Esophagus (tissue), 2 donors: ENCODE results near the gene MAPK14. TPM values are rescaled to one million over a fixed set of nuclear protein-coding genes. Genes with fewer than 3 reads are reported as not detected.

ENCODE experiments used
- polyA plus RNA-seq, 2 donors: library from polyadenylated mRNA; stranded (reverse); fragments of 200-250 nt; gene quantifications; one replicate each; pipeline ENCODE4 v1.2.3, GENCODE V29; 2013
- donor health status: healthy with polysubstance abuse.
- donor health status: Bipolar disorder and iron deficiency.

Gene MAPK14
- polyA plus RNA-seq, 2 donors, result 11.3 to 19.1 TPM

Other genes starting within 250 kb of the MAPK14 start
- not detected for gene CLPSL1, start 246.8 kb upstream of the MAPK14 start, polyA plus RNA-seq
- gene CLPS, start 230.5 kb upstream of the MAPK14 start, polyA plus RNA-seq, result 1 to 10 TPM in 1 of 2 donors, under 1 TPM in 1; 0.28 to 1.1 TPM
- gene LHFPL5, start 222.5 kb upstream of the MAPK14 start, polyA plus RNA-seq, result not detected
- 10 to 100 TPM; 15.2 to 20.2 TPM for gene SRPK1, start 106.7 kb upstream of the MAPK14 start, polyA plus RNA-seq
- under 1 TPM in 1 of 2 donors, not detected in 1; 0.04 TPM for gene SLC26A8, start 3.2 kb upstream of the MAPK14 start, polyA plus RNA-seq
- gene MAPK13, start 102.7 kb downstream of the MAPK14 start, polyA plus RNA-seq, result 10 to 100 TPM; 53.3 to 91.8 TPM
- gene BRPF3, start 168.9 kb downstream of the MAPK14 start, polyA plus RNA-seq, result 1 to 10 TPM; 6.5 to 7.7 TPM
- under 1 TPM; 0.02 to 0.04 TPM for gene PNPLA1, start 242.3 kb downstream of the MAPK14 start, polyA plus RNA-seq